Smooth muscle cell (in vitro differentiated cells): Measurements from ENCODE around the gene KRTAP2-1. TPM values are rescaled to one million over a fixed set of nuclear protein-coding genes. Genes with fewer than 3 reads are reported as not detected.
A peak's percentile ranks its signal among the peaks of the same experiment; 100 is the strongest.
"Not testable (repeated sequence)": the region's sequence is repeated elsewhere in the genome, so short reads cannot be mapped to it uniquely, and the experiment has no call there.

Experiments used
- DNase-seq: peaks from one replicate; lab custom pipeline; 2025; ENCODE audit not compliant: unreplicated experiment; lab: John Stamatoyannopoulos, UW
- H2AFZ ChIP-seq: fragments of 200-600 bp; sonication (generic); 2 replicates; pipeline ENCODE4 v1.6.0; 2016; ENCODE audit warnings: antibody characterized with exemption, low read depth, mild to moderate bottlenecking
- H3F3A ChIP-seq: fragments of 200-600 bp; sonication (generic); 2 replicates; pipeline ENCODE4 v1.6.0; 2017; ENCODE audit warnings: antibody characterized with exemption, low read depth
- H3K27ac ChIP-seq: fragments of 200-600 bp; sonication (generic); 2 replicates; pipeline ENCODE4 v1.5.1; 2016; ENCODE audit warnings: low read depth, mild to moderate bottlenecking
- H3K27me3 ChIP-seq: fragments of 200-600 bp; sonication (generic); 2 replicates; pipeline ENCODE4 v1.6.1; 2016; ENCODE audit warnings: low read depth, mild to moderate bottlenecking
- H3K36me3 ChIP-seq: fragments of 200-600 bp; sonication (generic); 2 replicates; pipeline ENCODE4 v1.5.1; 2016; ENCODE audit warnings: low read depth
- H3K4me1 ChIP-seq: fragments of 200-600 bp; sonication (generic); 2 replicates; pipeline ENCODE4 v1.5.1; 2016; ENCODE audit warnings: low read depth
- H3K4me2 ChIP-seq: fragments of 200-600 bp; sonication (generic); 2 replicates; pipeline ENCODE4 v1.6.0; 2016; ENCODE audit warnings: mild to moderate bottlenecking
- H3K4me3 ChIP-seq: fragments of 200-600 bp; sonication (generic); 2 replicates; pipeline ENCODE4 v1.5.1; 2016; ENCODE audit warnings: mild to moderate bottlenecking
- H3K79me2 ChIP-seq: fragments of 200-600 bp; sonication (generic); 2 replicates; pipeline ENCODE4 v1.6.0; 2016; ENCODE audit warnings: low read depth, mild to moderate bottlenecking
- H3K9ac ChIP-seq: fragments of 200-600 bp; sonication (generic); 2 replicates; pipeline ENCODE4 v1.6.0; 2016; ENCODE audit warnings: low read depth
- H3K9me3 ChIP-seq: fragments of 200-600 bp; sonication (generic); replicated peaks from 2 replicates; pipeline ENCODE4 v1.5.1; 2016; ENCODE audit warnings: low read depth
- H4K20me1 ChIP-seq: fragments of 200-600 bp; sonication (generic); 2 replicates; pipeline ENCODE4 v1.6.0; 2016; ENCODE audit warnings: low read depth
- WGBS: methylation state at CpG from one replicate; pipeline ENCODE4 v1.1.7; 2016; ENCODE audit warnings: low lambda C conversion rate; 5-methylcytosine and 5-hydroxymethylcytosine counted together
- polyA plus RNA-seq: library from polyadenylated mRNA; unstranded; fragments of >200 nt; fragmentation: Nextera tagmentation; extraction: Ambion mirVana; gene quantifications from 2 replicates; pipeline ENCODE4 v1.2.1, GENCODE V29; 2016
- total RNA-seq: library from RNA; depleted of rRNA; stranded (reverse); fragments of >200 nt; gene quantifications from 2 replicates; pipeline ENCODE4 v1.2.3, GENCODE V29; 2014
- TF ChIP-seq, protein P1 (sequence below): fragments of 200-600 bp; sonication (generic); IDR thresholded peaks from 2 replicates; pipeline ENCODE4 v1.5.1; 2017; ENCODE audit warnings: borderline replicate concordance, mild to moderate bottlenecking, antibody characterized with exemption; ENCODE audit not compliant: insufficient read depth, poor library complexity, severe bottlenecking

Gene KRTAP2-1
- total and polyA plus RNA-seq, 2 experiments from 2014 or later = not detected

DNA sequence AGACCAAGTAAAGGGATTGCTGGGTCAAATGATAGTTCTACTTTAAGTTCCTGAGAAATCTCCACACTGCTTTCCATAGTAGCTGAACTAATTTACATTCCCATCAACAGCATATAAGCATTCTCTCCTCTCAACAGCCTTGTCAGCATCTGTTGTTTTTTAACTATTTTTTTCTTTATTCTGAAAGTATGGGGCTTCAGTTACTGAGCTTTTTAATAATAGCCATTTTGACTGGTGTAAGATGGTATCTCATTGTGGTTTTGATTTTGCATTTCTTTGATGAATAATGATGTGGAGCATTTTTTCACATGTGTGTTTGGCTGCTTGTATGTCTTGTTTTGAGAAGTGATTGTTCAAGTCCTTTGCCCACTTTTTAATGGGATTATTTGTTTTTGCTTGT is 5.5 kb upstream of the KRTAP2-1 start:
- Histone ChIP-seq H3K4me3 (no peak overlapping the region), H2AFZ (no peak overlapping the region), H3K4me2 (no peak overlapping the region), H3K36me3 (no peaks in the 10 kb centered on the region), H3K9me3 (no peaks in the 10 kb centered on the region), H3F3A (no peaks in the 10 kb centered on the region), H3K79me2 (no peaks in the 10 kb centered on the region), H3K27ac (no peak overlapping the region), H4K20me1 (no peaks in the 10 kb centered on the region), H3K9ac (no peak overlapping the region), H3K27me3 (no peaks in the 10 kb centered on the region), H3K4me1 (peaks cover 4% of the 10 kb centered on the region)
- DNase-seq = no peak
- TF ChIP-seq, protein P1, sequence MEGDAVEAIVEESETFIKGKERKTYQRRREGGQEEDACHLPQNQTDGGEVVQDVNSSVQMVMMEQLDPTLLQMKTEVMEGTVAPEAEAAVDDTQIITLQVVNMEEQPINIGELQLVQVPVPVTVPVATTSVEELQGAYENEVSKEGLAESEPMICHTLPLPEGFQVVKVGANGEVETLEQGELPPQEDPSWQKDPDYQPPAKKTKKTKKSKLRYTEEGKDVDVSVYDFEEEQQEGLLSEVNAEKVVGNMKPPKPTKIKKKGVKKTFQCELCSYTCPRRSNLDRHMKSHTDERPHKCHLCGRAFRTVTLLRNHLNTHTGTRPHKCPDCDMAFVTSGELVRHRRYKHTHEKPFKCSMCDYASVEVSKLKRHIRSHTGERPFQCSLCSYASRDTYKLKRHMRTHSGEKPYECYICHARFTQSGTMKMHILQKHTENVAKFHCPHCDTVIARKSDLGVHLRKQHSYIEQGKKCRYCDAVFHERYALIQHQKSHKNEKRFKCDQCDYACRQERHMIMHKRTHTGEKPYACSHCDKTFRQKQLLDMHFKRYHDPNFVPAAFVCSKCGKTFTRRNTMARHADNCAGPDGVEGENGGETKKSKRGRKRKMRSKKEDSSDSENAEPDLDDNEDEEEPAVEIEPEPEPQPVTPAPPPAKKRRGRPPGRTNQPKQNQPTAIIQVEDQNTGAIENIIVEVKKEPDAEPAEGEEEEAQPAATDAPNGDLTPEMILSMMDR = no peak

DNA sequence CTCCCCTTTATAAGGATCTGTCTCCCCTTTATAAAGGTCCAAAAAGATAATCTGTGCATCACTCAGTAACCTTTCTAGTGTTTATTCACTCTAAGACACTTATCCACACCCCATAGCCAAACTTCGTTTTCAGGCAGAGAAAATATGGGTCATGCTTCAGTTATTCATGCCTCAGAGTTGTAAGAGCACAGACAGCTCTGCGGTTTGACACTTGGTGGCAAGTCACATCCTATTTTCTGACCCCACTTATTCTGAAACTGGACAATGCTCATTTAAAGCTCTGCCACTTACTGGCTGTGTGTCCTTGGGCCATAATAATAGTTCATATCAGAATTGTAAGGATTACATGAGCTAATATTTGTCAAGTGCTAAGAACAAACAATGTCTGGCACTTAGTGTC is 2.0 kb upstream of the KRTAP2-1 start:
- Histone ChIP-seq H3K27ac (peak overlapping the region; percentile 89), H3K4me2 (peak overlapping the region; percentile 46)

DNA sequence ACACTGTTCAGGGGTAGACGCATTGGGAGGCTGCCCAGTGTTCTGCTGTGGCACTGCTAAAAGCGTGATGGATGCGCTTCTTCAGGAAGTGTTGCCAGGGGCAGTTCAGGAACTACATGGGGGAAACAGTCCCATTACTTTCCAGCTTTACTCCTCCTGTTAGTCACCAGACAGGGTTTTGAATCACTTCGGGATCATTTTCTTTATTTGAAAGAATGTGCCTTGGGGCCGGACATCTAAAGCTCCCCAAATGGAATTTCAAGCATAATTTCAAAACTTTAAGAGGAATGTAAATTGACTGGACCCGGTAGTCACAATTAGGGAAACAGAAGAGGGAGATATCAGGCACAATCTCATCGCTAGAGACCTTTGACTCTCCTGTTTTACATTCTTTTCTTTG is 1.3 kb upstream of the KRTAP2-1 start:
- WGBS = 33% methylated on average over 7 of the region's 7 CpGs
- no peak overlapping the region for H2AFZ ChIP-seq

More for the DNA sequence above, 2.0 kb upstream of the KRTAP2-1 start:
- no peaks in the 10 kb centered on the region for H3K36me3 ChIP-seq
- no peak overlapping the region for H2AFZ ChIP-seq
- no peaks in the 10 kb centered on the region for H4K20me1 ChIP-seq
- TF ChIP-seq, protein P1 = no peak
- no peaks in the 10 kb centered on the region for H3K9me3 ChIP-seq
- peaks cover 4% of the 10 kb centered on the region for H3K4me1 ChIP-seq
- peak overlapping the region; percentile 42 for H3K9ac ChIP-seq
- no peak overlapping the region for H3K4me3 ChIP-seq
- WGBS = 24% methylated on average over 2 of the region's 2 CpGs
- DNase-seq = no peak
- no peaks in the 10 kb centered on the region for H3K27me3 ChIP-seq
- H3K79me2 ChIP-seq = no peaks in the 10 kb centered on the region
- H3F3A ChIP-seq = no peaks in the 10 kb centered on the region

GRCh38 chr17:41042953-41043352 is 4.2 kb downstream of the KRTAP2-1 start:
- no peak overlapping the region for H3K9ac ChIP-seq
- no peak for DNase-seq
- H3K36me3 ChIP-seq = no peaks in the 10 kb centered on the region
- H3K4me3 ChIP-seq = no peak overlapping the region
- TF ChIP-seq, protein P1 = no peak
- no peak overlapping the region for H2AFZ ChIP-seq
- H3K4me1 ChIP-seq = no peaks in the 10 kb centered on the region
- H3K27me3 ChIP-seq = no peaks in the 10 kb centered on the region
- no peaks in the 10 kb centered on the region for H3K9me3 ChIP-seq
- H3K27ac ChIP-seq = no peak overlapping the region
- 100% methylated on average over 1 of the region's 1 CpG for WGBS
- no peak overlapping the region for H3K4me2 ChIP-seq
- no peaks in the 10 kb centered on the region for H3K79me2 ChIP-seq
- no peaks in the 10 kb centered on the region for H3F3A ChIP-seq
- no peaks in the 10 kb centered on the region for H4K20me1 ChIP-seq

More for the DNA sequence above, 1.3 kb upstream of the KRTAP2-1 start:
- no peaks in the 10 kb centered on the region for H3F3A ChIP-seq
- no peak overlapping the region for H3K4me3 ChIP-seq
- H3K9me3 ChIP-seq = no peaks in the 10 kb centered on the region
- no peak for DNase-seq
- peaks cover 4% of the 10 kb centered on the region for H3K4me1 ChIP-seq
- no peaks in the 10 kb centered on the region for H4K20me1 ChIP-seq
- H3K36me3 ChIP-seq = no peaks in the 10 kb centered on the region
- TF ChIP-seq, protein P1 = no peak
- no peaks in the 10 kb centered on the region for H3K27me3 ChIP-seq
- H3K79me2 ChIP-seq = no peaks in the 10 kb centered on the region
- H3K9ac ChIP-seq = peak overlapping the region; percentile 42
- H3K4me2 ChIP-seq = peak overlapping the region; percentile 46
- peak overlapping the region; percentile 89 for H3K27ac ChIP-seq

DNA sequence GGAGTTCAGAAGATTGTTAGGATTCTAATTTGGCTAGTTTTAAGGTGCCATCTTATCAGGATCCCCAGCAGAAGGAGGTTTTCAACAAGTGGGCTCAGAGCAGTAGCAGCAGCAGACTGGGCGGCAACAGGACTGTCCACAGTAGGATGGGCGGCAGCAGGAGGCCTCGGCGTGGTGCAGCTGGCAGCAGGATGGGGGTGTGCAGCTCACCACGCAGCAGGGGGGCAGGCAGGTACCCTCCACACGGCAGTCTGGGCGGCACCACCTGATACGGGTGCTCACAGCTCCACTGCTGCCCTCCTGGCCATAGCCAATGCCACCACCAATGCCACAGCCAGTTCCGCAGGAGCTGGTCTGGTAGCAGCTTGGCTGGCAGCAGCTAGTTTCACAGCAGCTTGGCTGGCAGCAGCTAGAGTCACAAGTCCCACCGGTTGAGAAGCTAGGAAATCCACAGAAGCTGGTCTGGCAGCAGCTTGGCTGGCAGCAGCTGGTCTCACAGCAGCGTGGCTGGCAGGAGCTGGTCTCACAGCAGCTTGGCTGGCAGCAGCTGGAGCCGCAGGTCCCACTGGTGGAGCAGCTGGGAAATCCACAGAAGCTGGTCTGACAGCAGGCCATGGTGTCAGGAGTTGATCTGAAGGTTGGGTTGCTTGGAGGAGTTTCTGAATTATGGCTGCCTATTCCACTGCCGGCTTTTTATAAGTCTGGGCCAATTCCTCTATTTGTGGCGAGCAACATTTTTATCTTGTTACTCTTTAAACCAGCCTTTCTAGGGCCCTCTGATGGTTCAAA is 6.1 kb downstream of the KRTAP2-1 start, which contains the start of gene KRTAP1-1:
TSS of gene KRTAP1-1 (minus strand) at position 668 of the 789 bp plus-strand sequence. CDS start at position 615, 53 bp downstream.
- H3F3A ChIP-seq, H3K9ac ChIP-seq, H4K20me1 ChIP-seq, H3K4me1 ChIP-seq, H2AFZ ChIP-seq, H3K4me3 ChIP-seq, H3K27ac ChIP-seq, H3K79me2 ChIP-seq, H3K4me2 ChIP-seq, H3K9me3 ChIP-seq, H3K27me3 ChIP-seq, DNase-seq, H3K36me3 ChIP-seq: not testable (repeated sequence)
- WGBS = 86% methylated on average over 14 of the region's 14 CpGs
